GM20000 (cell line): Measurements from ENCODE around the gene ANKDD1B.

Experiments
- DNase-seq: peaks from one replicate; pipeline ENCODE4 v3.0.0; 2012; ENCODE audit warnings: low spot score
- TF ChIP-seq, protein P1 (sequence below): IDR thresholded peaks from 2 replicates; pipeline ENCODE4 v1.5.1; 2012; ENCODE audit warnings: mild to moderate bottlenecking, control low read depth; ENCODE audit errors: extremely low read depth, missing control alignments

The ANKDD1B gene

DNA sequence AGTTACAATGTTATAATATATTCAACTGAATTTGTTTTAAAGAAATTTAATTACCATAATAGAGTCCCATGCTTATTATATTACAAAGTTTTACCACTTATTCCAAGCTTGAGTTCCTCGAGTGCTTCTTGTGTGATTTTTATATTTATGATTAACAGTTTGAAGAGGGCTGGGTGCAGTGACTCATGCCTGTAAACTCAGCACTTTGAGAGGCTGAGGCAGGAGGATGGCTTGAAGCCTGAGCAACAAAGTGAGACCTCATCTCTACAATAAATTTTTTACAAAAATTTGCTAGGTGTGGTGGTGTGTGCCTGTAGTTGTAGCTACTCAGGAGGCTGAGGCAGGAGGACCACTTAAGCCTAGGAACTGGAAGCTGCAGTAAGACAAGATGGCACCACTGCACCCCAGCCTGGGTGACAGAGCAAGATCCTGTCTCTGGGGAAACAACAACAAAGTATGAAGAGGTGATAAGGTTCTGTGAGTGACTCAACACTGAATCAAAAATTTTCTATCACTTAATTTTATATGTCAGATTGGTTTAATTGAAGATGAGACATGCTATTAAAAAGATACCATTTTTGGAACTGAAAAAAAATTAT lies 96.8 kb downstream of the ANKDD1B start:
- TF ChIP-seq, protein P1, sequence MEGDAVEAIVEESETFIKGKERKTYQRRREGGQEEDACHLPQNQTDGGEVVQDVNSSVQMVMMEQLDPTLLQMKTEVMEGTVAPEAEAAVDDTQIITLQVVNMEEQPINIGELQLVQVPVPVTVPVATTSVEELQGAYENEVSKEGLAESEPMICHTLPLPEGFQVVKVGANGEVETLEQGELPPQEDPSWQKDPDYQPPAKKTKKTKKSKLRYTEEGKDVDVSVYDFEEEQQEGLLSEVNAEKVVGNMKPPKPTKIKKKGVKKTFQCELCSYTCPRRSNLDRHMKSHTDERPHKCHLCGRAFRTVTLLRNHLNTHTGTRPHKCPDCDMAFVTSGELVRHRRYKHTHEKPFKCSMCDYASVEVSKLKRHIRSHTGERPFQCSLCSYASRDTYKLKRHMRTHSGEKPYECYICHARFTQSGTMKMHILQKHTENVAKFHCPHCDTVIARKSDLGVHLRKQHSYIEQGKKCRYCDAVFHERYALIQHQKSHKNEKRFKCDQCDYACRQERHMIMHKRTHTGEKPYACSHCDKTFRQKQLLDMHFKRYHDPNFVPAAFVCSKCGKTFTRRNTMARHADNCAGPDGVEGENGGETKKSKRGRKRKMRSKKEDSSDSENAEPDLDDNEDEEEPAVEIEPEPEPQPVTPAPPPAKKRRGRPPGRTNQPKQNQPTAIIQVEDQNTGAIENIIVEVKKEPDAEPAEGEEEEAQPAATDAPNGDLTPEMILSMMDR: no peak
- no peak for DNase-seq

DNA sequence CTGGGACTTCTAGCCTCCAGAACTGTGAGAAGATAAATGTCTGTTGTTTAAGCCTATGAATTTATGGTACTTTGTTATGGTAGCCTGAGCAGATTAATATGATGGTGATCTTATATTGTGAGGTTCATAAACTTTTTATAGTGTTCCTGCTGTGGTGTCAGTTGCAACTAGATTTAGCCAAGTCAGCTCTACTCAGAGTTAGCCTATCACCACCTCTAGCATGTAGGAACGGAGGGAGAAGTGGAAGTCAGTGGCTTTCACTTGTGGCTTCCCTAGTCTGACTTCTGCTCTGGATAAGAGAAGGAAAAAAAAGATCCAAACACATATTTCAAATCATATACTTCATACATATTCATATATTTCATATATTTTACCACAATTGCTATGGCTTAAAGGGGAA lies 99.4 kb downstream of the ANKDD1B start:
- no peak for DNase-seq
- TF ChIP-seq, protein P1: no peak

DNA sequence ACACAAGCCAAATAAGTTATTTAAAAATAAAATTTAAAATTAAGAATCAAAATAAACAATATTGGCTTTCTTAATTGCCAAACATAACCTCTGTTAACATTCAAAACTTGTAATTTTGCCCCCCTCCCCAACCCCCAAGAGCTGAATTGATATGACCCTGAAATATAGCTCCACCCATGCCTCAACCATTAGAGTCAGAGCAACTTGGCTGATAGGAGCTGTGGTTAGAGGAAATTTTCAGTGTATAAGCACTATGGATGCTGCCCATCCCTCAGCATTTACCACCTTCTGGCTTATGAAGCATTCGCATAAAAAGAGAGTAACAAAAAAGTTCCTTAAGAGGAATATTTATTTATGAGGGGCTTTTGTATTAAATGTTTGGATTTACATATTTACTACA lies 99.9 kb downstream of the ANKDD1B start:
- TF ChIP-seq, protein P1: no peak
- DNase-seq: no peak

DNA sequence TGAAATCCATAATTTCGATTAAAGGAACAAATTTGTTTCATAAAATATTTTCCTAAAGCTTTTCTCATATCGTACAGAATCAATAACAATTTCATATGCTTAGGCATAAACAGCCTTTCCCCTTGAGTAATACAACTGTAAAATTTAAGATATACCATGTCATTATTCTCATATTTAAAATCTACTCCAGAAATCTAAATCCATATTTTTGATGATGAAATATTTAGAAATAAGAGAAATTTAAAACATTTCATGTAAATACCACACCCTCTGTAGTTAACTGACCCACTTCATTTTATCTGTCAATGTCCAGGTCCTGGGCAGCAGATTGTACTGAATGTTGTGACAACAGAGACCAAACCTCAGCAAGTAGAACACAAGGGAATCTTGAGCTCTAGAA lies 100.8 kb downstream of the ANKDD1B start:
- DNase-seq: no peak
- TF ChIP-seq, protein P1: no peak

DNA sequence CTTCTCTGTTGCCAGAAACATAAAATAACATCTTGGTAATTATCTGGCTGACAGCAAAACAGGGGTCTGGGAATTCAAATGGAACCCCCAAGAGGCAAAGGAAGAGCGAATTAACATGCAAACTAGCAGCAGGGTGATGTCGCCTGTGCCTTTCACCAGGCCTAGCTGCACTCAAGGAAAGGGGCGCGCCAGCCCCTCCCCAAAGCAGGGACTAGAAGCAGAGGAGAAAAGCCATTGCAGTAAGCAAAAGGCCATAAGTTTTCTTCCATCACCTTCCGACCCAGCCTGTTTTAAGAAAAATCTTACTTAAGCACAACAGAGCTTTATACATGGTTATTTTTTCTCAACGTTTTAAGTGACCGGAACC lies 105.4 kb downstream of the ANKDD1B start:
- DNase-seq: peak; percentile 8
- TF ChIP-seq, protein P1: no peak

DNA sequence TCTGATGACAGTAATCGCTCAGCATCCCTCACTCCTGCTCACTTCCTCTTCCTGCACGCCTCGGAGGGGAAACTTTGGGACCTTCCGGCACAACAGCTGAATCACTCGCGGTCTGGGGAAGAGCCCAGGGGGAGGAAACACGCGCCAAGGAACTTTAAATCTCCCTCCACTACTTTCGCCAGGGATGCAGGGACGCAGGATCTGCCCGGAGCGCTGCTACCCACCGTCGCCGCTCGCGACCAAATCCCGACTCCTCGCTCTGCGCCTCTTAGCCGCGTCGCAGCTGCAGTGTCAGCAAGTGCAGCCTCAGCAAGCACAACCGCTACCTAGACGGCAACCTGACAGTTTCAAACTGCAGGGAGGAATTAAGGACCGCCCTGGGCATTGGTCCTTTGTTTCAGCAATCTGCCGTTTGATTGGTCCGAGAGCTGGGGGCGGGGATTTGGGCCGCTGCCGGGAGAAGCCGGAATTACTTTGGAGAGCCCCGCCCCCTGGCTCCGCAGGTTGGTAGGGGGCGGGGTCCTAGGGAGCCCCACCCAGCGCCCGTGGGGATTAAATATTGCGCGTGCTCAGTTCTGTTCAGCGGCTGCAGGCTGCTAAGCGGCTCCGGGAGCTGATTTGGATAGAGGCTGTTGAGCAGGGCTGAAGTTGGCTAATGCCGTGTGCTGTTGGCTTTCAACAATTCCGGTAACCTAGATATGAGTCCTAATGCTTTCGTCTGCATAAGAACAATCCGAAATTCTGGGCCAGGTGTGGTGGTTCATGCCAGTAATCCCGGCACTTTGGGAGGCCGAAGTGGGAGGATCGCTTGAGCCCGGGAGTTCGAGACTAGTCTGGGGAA lies 106.0 kb downstream of the ANKDD1B start, which contains the start of gene POC5:
POC5 (minus strand) TSS at position 356 of the 841 bp plus-strand sequence. CDS start 4,500 bp downstream, outside the sequence.
- DNase-seq: peak; percentile 93
- TF ChIP-seq, protein P1: no peak

DNA sequence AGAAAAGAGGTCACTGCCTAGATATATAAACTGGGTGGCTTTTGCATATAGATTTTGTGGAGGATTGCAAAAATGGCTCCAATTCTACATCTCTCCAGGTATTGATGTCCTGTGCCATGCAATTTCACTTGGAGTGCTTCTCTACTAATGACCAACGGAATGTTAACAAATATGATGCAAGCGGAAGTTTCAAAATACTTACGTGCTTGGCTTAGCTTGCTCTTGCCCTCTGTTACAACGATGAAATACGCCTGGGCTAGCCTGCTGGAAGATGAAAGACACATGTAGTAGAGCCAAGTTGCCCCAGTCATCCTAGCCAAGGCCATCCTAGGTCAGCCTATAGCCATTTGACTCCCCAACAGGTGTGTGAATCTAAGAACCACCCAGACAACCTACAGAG lies 109.6 kb downstream of the ANKDD1B start:
- TF ChIP-seq, protein P1: no peak
- no peak for DNase-seq
